T-helper 22 cell (primary cell): ENCODE data around the gene TIMP3.

ENCODE experiments used
- DNase-seq: peaks from one replicate; pipeline ENCODE4 v3.0.0-alpha.2; 2020; ENCODE audit warnings: low read depth

The TIMP3 gene

GRCh38 chr22:32809786-32810554 is 8.5 kb downstream of the TIMP3 start:
- DNase-seq: no peak

GRCh38 chr22:32810555-32811133 is 9.1 kb downstream of the TIMP3 start:
- DNase-seq: no peak

- no peak for DNase-seq
These were observed 10.5 kb downstream of the TIMP3 start for GRCh38 chr22:32811788-32812545.

- no peak for DNase-seq
These were observed 12.9 kb downstream of the TIMP3 start for GRCh38 chr22:32814285-32814860.

GRCh38 chr22:32815059-32815458 is 13.6 kb downstream of the TIMP3 start:
- DNase-seq: no peak

- DNase-seq: no peak
These were observed 14.4 kb downstream of the TIMP3 start for GRCh38 chr22:32815943-32816342.

- no peak for DNase-seq
These were observed 15.7 kb downstream of the TIMP3 start for GRCh38 chr22:32817137-32817730.

- DNase-seq: no peak
These were observed 17.1 kb downstream of the TIMP3 start for GRCh38 chr22:32818446-32819115.

GRCh38 chr22:32819120-32819519 is 17.6 kb downstream of the TIMP3 start:
- no peak for DNase-seq

- DNase-seq: no peak
These were observed 18.9 kb downstream of the TIMP3 start for GRCh38 chr22:32820131-32821119.

GRCh38 chr22:32822179-32822877 is 20.8 kb downstream of the TIMP3 start:
- DNase-seq: no peak

- DNase-seq: no peak
These were observed 21.7 kb downstream of the TIMP3 start for GRCh38 chr22:32823024-32823730.

GRCh38 chr22:32824531-32825312 is 23.2 kb downstream of the TIMP3 start:
- DNase-seq: no peak

GRCh38 chr22:32826537-32826936 is 25.0 kb downstream of the TIMP3 start:
- DNase-seq: no peak

- no peak for DNase-seq
These were observed 25.6 kb downstream of the TIMP3 start for GRCh38 chr22:32827049-32827602.

GRCh38 chr22:32828150-32828549 is 26.6 kb downstream of the TIMP3 start:
- DNase-seq: no peak

- DNase-seq: no peak
These were observed 27.1 kb downstream of the TIMP3 start for GRCh38 chr22:32828561-32828960.

- no peak for DNase-seq
These were observed 27.9 kb downstream of the TIMP3 start for GRCh38 chr22:32829451-32829851.
